Nephron (organoid): ENCODE measurements around the gene MAGI1.
"Not testable (repeated sequence)": the region's sequence is repeated elsewhere in the genome, so short reads cannot be mapped to it uniquely, and the experiment has no call there.

ENCODE experiments used
- H3K27ac Mint-ChIP-seq, 3 experiments: 2 replicates each; pipeline ENCODE4 v1.8.0; 2020; ENCODE audit warnings: mixed read lengths in 3 of 3, mild to moderate bottlenecking in 2 of 3, moderate library complexity in 1 of 3
- H3K27me3 Mint-ChIP-seq: 2 replicates; pipeline ENCODE4 v1.8.0; 2021; ENCODE audit warnings: low read depth, mild to moderate bottlenecking, moderate library complexity, mixed read lengths
- H3K36me3 Mint-ChIP-seq: 2 replicates; pipeline ENCODE4 v1.8.0; 2020; ENCODE audit warnings: low read depth, mixed read lengths
- H3K4me1 Mint-ChIP-seq: 2 replicates; pipeline ENCODE4 v1.8.0; 2020; ENCODE audit warnings: mixed read lengths
- H3K4me3 Mint-ChIP-seq, 3 experiments: 2 replicates each; pipeline ENCODE4 v1.8.0; 2020; ENCODE audit warnings: mild to moderate bottlenecking in 3 of 3, mixed read lengths in 3 of 3, moderate library complexity in 2 of 3
- H3K9me3 Mint-ChIP-seq: 2 replicates; pipeline ENCODE4 v1.8.0; 2020; ENCODE audit warnings: mixed read lengths
- CTCF ChIP-seq, 3 experiments: fragments of 200-600 bp; sonication (generic); IDR thresholded peaks; one replicate each; pipeline ENCODE4 v1.5.0; 2021; ENCODE audit warnings: antibody characterized with exemption in 3 of 3; ENCODE audit not compliant: unreplicated experiment in 3 of 3

The MAGI1 gene

DNA sequence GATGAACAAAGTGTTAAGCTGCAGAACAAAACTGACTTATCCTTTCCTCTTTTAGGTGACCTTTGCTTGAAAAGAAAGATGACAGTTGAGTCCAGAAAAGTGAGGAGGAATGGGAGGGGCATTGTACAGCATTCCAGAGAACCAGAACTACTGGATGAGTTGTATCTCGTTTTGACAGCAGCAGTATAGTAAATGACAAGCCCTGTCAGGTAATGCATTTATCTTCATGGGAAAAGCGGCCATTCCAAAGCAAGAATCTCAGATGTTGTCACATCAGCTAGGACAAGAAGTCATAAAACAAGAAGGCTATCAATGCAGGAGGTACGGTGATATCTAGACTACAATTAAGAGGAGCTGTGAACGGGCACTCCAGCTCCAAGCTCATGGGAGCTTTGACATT is 421.5 kb downstream of the MAGI1 start:
- peak overlapping the region in 1 of 3 experiments; percentile 26 for H3K27ac Mint-ChIP-seq

DNA sequence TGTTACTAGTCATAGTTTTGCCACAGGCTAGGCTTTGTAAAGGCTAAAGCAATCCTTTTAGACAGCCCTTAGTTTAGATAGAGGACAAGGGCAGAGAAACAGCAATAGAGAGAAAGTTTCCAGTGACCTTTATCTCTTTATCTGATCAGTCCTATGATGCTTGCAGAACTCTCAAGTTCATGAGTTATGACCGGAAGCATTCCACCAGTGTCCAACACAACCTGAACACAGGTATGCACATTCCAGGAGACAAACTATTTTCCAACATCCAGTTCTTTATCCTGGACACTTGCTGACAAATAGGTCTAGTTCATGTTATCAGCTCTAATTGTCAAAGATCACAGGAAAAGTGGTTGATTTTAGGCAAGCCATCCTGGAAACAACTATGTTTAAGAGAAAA is 422.2 kb downstream of the MAGI1 start:
- TF ChIP-seq CTCF (IDR thresholded peaks at IDR 0.05; ENCODE audit: unreplicated experiment in 3 of 3): no peak
- Mint-ChIP-seq H3K4me1 (peaks cover 29% of the 10 kb centered on the region), H3K4me3 (no peak overlapping the region), H3K27ac (no peak overlapping the region), H3K9me3 (no peaks in the 10 kb centered on the region), H3K36me3 (no peaks in the 10 kb centered on the region), H3K27me3 (no peaks in the 10 kb centered on the region)

More for the DNA sequence above, 421.5 kb downstream of the MAGI1 start:
- Mint-ChIP-seq H3K4me1 (peaks cover 29% of the 10 kb centered on the region), H3K4me3 (no peak overlapping the region), H3K36me3 (no peaks in the 10 kb centered on the region), H3K27me3 (no peaks in the 10 kb centered on the region), H3K9me3 (no peaks in the 10 kb centered on the region)
- TF ChIP-seq CTCF (IDR thresholded peaks at IDR 0.05; ENCODE audit: unreplicated experiment in 3 of 3): no peak

GRCh38 chr3:65615329-65615728 is 423.4 kb downstream of the MAGI1 start:
- H3K9me3 Mint-ChIP-seq: no peaks in the 10 kb centered on the region
- H3K4me3 Mint-ChIP-seq: no peak overlapping the region
- TF ChIP-seq CTCF (IDR thresholded peaks at IDR 0.05; ENCODE audit: unreplicated experiment in 3 of 3): no peak
- H3K36me3 Mint-ChIP-seq: no peaks in the 10 kb centered on the region
- H3K4me1 Mint-ChIP-seq: peaks cover 20% of the 10 kb centered on the region
- no peak overlapping the region for H3K27ac Mint-ChIP-seq
- no peaks in the 10 kb centered on the region for H3K27me3 Mint-ChIP-seq

- Mint-ChIP-seq H3K27me3 (no peaks in the 10 kb centered on the region), H3K4me1 (peaks cover 13% of the 10 kb centered on the region), H3K4me3 (no peak overlapping the region), H3K36me3 (no peaks in the 10 kb centered on the region), H3K9me3 (no peaks in the 10 kb centered on the region), H3K27ac (no peak overlapping the region)
- TF ChIP-seq CTCF (IDR thresholded peaks at IDR 0.05; ENCODE audit: unreplicated experiment in 3 of 3): no peak
Observed at GRCh38 chr3:65614585-65614984, 424.1 kb downstream of the MAGI1 start.

GRCh38 chr3:65607965-65608460 is 430.7 kb downstream of the MAGI1 start:
- not testable (repeated sequence) for H3K9me3 Mint-ChIP-seq, H3K4me3 Mint-ChIP-seq, H3K27ac Mint-ChIP-seq, H3K27me3 Mint-ChIP-seq, H3K4me1 Mint-ChIP-seq, H3K36me3 Mint-ChIP-seq

GRCh38 chr3:65607101-65607500 is 431.6 kb downstream of the MAGI1 start:
- H3K27me3 Mint-ChIP-seq: no peaks in the 10 kb centered on the region
- H3K4me1 Mint-ChIP-seq: no peaks in the 10 kb centered on the region
- H3K9me3 Mint-ChIP-seq: no peaks in the 10 kb centered on the region
- TF ChIP-seq CTCF (IDR thresholded peaks at IDR 0.05; ENCODE audit: unreplicated experiment in 3 of 3): no peak
- no peak overlapping the region for H3K4me3 Mint-ChIP-seq
- no peaks in the 10 kb centered on the region for H3K36me3 Mint-ChIP-seq
- no peak overlapping the region for H3K27ac Mint-ChIP-seq
